Kidney glomerular epithelial cell (primary cell): ENCODE results near the gene CEP162.
"Not testable (repeated sequence)": the region's sequence is repeated elsewhere in the genome, so short reads cannot be mapped to it uniquely, and the experiment has no call there.

ENCODE experiments used
- DNase-seq: peaks from one replicate; lab custom pipeline; 2025; lab: John Stamatoyannopoulos, UW

The CEP162 gene

GRCh38 chr6:84224251-84224650 is 3.2 kb downstream of the CEP162 start:
- DNase-seq: no peak

- DNase-seq: not testable (repeated sequence)
Observed at GRCh38 chr6:84223608-84224007, 3.8 kb downstream of the CEP162 start.

- no peak for DNase-seq
Observed at GRCh38 chr6:84222426-84222825, 5.0 kb downstream of the CEP162 start.

- peak; percentile 50 for DNase-seq
Observed at GRCh38 chr6:84220809-84221409, 6.5 kb downstream of the CEP162 start.

GRCh38 chr6:84218091-84218490 is 9.4 kb downstream of the CEP162 start:
- DNase-seq: no peak

DNA sequence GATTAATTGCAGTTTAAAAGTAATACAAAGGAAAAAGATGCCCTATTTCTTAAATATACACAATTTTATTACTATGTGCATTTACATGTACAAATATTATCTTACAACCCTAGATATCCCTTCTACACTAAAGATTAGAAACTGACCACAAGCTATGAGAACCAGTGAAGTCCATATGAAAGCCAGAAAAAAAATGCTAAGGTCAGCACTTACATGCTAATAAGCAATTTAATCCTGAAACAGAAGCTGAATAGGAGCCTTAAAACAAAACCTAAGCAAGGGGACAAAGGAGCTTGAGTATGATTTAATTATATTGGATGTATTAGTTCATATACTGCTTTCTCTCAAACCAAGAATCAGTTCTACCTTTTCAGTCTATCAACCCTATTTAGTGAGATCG is 14.2 kb downstream of the CEP162 start:
- DNase-seq: no peak

GRCh38 chr6:84204011-84204410 is 23.4 kb downstream of the CEP162 start:
- DNase-seq: no peak

- not testable (repeated sequence) for DNase-seq
Observed at GRCh38 chr6:84199987-84200386, 27.5 kb downstream of the CEP162 start.

DNA sequence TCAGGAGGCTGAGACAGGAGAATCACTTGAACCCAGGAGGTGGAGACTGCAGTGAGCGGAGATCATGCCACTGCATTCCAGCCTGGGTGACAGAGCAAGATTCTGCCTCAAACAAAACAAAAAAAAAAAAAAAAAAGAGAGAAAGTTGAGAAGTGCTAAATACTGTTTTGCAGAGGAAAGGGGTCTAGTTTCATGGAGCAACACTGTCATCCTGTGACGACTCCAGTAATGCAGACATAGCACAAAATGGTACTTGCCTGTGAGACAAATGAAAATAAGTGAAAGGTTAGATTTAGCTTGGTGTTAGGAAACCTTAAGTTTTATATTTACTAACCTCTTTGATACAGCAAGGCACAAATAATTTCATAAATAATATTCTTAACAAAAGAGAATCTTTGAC is 29.7 kb downstream of the CEP162 start:
- DNase-seq: no peak

DNA sequence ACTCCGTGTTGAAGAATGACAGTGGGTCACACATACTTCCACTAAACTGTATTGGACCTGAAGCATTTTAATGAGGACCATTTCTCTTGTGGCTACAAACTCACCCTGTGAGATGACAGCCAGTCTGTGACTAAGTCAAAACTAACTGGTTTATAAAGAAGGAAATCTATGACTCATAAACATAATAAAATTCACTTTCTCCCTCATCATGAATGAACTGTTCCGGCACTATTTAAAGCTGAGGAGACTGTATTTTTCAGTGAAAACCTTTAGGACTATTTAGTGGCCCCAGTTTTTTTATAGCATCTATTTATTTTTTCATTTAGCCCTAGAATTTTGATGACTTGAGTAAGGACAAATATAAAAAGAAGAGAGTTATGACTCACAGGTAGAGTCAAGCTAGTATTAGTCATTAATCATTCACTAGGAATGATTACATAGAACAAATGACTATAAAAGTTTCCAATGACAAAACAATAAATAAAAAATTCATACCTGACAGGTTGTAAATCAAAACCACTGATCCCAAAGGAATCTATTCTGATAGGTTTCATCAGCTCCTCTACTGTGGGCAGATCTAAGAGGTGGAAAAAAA is 34.2 kb downstream of the CEP162 start:
- peak; percentile 88 for DNase-seq

GRCh38 chr6:84191802-84192201 is 35.6 kb downstream of the CEP162 start:
- no peak for DNase-seq

DNA sequence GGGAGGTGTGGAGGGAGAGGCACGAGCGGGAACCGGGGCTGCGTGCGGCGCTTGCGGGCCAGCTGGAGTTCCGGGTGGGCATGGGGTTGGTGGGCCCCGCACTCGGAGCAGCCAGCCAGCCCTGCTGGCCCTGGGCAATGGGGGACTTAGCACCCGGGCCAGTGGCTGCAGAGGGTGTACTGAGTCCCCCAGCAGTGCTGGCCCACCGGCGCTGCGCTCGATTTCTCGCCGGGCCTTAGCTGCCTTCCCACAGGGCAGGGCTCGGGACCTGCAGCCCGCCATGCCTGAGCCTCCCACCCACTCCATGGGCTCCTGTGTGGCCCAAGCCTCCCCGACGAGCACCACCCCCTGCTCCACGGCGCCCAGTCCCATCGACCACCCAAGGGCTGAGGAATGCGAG is 38.1 kb downstream of the CEP162 start:
- DNase-seq: not testable (repeated sequence)

DNA sequence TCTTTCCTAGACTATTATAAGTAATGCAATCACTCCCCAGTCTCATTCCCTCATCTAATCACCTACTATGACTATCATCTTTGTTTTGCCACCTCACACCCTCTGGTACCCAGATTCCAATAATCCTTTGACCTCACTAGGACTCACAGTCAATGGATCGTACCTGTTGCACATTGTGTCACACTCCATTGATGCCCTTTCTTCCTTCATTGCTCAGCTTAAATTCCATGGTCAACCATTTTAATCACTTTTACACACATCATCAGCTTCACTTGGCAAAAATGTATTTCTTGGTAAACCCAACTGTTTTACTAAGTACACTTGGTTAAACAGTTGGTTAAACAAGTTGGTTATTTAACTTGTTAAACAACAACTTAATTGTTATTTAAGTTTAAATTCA is 44.0 kb downstream of the CEP162 start:
- peak; percentile 53 for DNase-seq

- no peak for DNase-seq
Observed at GRCh38 chr6:84182001-84182400, 45.4 kb downstream of the CEP162 start.

DNA sequence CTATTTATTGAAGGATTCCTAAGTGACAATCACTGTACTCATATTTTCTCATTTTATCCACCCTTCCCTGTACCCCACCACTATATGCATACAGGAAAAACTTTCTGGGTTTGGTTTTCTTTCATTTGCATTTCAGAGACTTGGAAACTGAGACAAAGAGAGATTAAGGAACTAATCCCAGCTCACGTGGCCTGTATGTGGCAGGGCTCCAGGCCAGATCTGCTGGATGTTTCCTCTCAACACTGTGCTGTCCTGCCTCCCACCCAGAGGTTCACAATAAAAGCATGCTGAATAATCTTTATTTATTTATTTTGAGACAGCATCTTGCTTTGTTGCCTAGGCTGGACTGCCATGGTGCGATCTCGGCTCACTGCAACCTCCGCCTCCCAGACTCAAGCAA is 50.2 kb downstream of the CEP162 start:
- no peak for DNase-seq

DNA sequence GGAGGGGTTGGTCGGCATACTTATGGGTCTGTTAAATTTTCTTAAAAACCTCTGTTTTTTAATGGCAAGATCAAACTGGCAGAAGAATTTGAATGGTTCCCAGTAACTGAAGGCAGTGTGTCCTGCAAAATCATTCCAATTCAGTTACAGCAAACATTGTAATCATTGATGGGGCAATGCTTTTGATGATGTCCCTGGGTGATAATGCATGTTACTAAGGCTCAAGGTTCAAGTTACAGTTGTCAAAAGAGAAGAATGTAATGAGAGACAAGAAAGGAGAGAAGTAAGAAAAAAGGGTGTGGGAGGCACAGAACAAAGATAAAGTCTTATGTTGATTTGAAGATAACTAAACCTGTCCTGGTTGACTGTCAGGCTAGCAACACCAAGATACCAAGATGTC is 54.9 kb downstream of the CEP162 start:
- DNase-seq: no peak

- no peak for DNase-seq
Observed at GRCh38 chr6:84172080-84172479, 55.4 kb downstream of the CEP162 start.

DNA sequence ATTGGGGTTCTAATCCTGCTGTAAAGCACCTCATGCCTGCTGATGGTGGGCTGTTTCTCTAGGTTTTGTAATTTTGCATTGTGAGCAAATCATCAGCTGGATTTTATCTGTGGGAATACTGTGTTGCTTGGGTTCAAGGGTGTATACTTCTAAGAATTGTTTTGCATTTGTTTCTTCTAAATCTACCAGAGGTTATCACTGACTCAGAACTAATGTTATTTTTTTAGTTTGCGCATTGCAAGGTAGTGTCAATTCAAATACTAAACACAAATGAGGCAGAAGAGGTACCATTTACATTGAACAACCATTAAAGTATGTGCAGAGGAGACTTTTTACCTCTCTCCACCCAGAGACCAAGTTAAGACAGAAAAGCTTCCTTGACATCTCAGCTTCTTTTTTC is 60.0 kb downstream of the CEP162 start:
- DNase-seq: no peak

GRCh38 chr6:84166395-84166794 is 61.0 kb downstream of the CEP162 start:
- no peak for DNase-seq

- DNase-seq: not testable (repeated sequence)
Observed at GRCh38 chr6:84164328-84164727, 63.1 kb downstream of the CEP162 start.

- DNase-seq: no peak
Observed at GRCh38 chr6:84161190-84161589, 66.3 kb downstream of the CEP162 start.

DNA sequence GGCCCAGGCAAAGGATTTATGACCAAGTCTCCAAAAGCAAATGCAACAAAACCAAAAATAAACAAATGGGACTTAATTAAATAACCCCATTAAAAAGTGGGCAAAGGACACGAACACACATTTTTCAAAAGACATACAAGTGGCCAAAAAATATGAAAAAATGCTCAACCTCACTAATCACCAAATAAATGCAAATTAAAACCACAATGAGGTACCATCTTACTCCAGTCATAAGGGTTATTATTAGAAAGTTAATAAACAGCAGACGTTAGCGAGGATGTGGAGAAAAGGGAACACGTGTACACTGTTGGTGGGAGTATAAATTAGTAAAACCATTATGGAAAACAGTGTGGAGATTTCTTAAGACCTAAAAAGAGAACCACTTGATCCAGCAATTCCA is 71.1 kb downstream of the CEP162 start:
- DNase-seq: no peak

DNA sequence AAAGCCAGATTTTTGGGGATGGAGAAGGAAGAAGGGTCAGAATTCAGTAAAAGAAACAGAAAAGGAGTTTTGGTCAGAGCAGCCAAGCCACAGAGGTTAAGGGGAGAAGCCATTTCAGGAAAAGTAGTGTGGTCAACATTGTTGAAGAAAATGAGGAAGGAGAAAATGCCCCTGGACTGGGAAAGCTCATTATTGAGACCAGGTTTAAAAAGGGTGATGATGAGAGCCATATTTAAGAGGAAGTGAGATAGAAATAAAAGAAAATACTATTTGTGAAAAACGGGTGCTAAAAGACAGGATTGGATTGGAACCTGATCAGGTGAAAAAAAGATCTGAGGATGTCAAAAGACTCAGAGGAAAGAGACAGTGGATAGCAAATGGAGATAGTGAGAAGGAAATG is 75.8 kb downstream of the CEP162 start:
- no peak for DNase-seq

- DNase-seq: no peak
Observed at GRCh38 chr6:84150705-84151104, 76.7 kb downstream of the CEP162 start.
